Panc1 (cell line): ENCODE data around the gene ZNF862.

ENCODE experiments used
- CTCF ChIP-seq: fragments of 450-650 bp; IDR thresholded peaks from 2 replicates; pipeline ENCODE4 v1.5.1; 2017; ENCODE audit warnings: mild to moderate bottlenecking
- POLR2AphosphoS5 ChIP-seq: IDR thresholded peaks from 2 replicates; pipeline ENCODE4 v1.6.1; 2012; ENCODE audit warnings: mild to moderate bottlenecking, low read depth, low read length, moderate library complexity
- REST ChIP-seq, 2 experiments: IDR thresholded peaks; 2 replicates each; pipeline ENCODE4 v1.6.1; 2011 to 2012; ENCODE audit warnings: low read depth in 2 of 2, control low read depth in 1 of 2, low read length in 1 of 2, mild to moderate bottlenecking in 1 of 2, moderate library complexity in 1 of 2; ENCODE audit not compliant: insufficient read depth in 1 of 2
- SIN3A ChIP-seq: IDR thresholded peaks from 2 replicates; pipeline ENCODE4 v1.6.1; 2012; ENCODE audit warnings: low read depth, mild to moderate bottlenecking, low read length, moderate library complexity, borderline replicate concordance; ENCODE audit not compliant: insufficient read depth

- no peak for TF ChIP-seq CTCF
- TF ChIP-seq POLR2AphosphoS5, result no peak
- no peak for TF ChIP-seq REST (IDR thresholded peaks at IDR 0.05; ENCODE audit: insufficient read depth in 1 of 2, low read depth in 2 of 2, low read length in 1 of 2)
- TF ChIP-seq SIN3A, result no peak
Observed at GRCh38 chr7:149827089-149827981, 10.8 kb upstream of the ZNF862 start.
